SHP77 (cell line): ENCODE measurements around the gene C2.
"Not testable (repeated sequence)": the region's sequence is repeated elsewhere in the genome, so short reads cannot be mapped to it uniquely, and the experiment has no call there.

Experiments used
- DNase-seq, 2 experiments: peaks; one replicate each; lab custom pipeline; 2025; lab: John Stamatoyannopoulos, UW

The C2 gene

GRCh38 chr6:31899215-31899614 is 28.3 kb upstream of the C2 start:
- DNase-seq = no peak

DNA sequence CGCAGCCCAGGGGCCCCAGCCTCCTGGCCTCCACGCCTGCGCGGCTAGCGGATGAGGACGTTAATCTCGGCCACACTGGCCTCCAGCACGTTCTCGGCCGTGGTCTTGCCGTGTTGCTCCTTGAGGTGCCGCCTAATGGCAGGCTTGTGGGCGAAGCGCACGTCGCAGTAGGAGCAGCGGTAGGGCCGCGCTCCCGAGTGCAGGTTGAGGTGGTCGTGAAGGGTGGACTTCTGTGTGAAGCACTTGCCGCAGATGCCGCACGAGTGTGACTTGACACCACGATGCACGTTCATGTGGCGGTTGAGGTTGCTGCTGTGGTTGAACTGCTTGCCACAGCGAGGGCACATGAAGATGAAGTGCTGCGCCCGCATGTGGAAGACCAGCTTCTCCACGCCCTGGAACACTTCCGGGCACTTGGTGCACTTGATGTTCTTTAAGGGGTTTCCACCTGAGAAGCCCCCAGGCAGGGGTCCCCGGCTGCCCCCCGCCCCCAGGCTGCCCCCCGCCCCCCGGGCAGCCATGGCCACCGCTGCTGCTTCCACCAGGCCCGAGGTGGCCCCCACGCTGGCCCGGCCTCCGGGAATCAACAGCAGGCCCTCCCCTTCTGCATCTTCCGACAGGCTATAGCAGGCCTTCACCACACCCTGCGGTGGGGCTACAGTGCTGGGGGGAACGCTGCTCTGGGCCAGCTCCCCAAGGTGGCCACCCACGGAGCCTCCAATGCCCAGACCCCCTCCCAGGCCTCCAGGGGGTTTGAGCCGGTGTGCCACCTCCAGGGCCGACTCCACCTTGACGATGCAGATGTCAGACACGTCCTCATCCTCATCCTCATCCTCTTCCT is 27.4 kb upstream of the C2 start:
- no peak for DNase-seq

DNA sequence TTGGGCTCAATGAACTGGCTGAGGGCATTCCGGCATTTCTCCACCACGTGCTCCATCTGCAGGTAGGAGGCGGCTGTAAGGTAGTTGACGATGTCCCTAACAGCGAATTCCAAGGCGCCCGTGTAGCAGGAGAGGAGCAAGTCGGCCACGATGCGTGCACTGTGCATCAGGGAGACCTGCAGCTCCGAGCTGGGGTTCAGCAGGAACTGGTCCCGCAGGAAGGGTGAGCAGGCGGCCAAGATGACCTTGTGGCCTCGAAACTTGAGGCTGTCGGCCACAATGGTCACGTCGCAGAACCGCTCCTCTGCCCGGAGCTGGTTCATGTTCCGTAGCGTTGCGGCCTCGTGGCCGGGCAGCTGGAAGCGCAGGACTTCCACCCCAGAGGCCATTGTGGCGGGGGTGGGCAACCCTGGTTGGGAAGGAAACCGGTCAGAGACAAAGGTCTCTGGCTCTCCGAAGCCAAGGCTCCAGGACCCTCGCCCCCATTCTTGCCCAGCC is 26.6 kb upstream of the C2 start:
- peak in 1 of 2 experiments; percentile 17 for DNase-seq

DNA sequence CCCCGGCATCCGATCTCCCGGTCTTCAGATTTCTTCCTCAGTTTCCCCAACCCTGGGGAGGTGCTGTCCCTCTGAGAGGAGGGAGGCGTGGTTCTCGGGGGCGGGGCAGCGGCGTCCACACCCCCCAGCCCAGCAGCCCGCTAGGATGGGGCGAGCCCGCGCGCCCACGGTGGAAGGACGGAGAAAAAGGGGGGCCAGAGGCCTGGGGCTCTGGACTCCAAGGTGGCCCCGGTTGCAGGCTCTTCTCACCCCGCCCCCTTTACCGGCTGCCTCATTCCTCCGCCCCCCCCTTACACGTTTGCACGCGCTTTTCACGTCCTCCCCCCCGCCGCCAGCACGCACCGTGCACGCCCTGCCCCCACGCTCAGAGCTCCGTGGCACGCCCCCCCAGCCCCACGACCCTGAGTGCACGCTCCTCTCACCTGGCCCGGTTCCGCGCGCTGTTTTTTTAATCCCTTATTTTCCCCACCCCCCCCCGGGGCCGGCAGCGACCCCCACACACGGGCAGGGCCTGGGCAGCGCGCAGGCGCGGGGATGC is 26.0 kb upstream of the C2 start:
- no peak for DNase-seq

GRCh38 chr6:31901953-31902643 is 25.4 kb upstream of the C2 start, which contains the start of gene ZBTB12:
TSS of gene ZBTB12 (minus strand) at chr6:31902086. CDS start at chr6:31901305, 781 bp downstream.
- DNase-seq = peak; percentile 92 to 94

- DNase-seq = no peak
These were observed 23.6 kb upstream of the C2 start for GRCh38 chr6:31903957-31904356.

DNA sequence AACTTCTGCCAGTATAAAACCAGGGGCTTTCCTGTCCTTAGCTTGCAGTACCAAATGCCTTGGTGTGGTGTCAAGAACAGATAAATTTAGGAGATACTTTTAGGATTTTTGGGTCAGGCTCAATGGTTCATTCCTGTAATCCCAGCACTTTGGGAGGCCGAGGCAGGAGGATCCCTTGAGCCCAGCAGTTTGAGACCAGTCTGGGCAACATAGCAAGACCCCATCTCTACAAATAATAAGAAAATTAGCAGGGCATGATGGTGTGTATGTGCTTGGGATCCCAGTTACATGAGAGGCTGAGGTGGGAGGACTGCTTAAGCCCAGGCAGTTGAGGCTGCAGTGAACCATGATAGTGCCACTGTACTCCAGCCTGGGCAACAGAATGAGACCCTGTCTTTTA is 22.5 kb upstream of the C2 start:
- no peak for DNase-seq

DNA sequence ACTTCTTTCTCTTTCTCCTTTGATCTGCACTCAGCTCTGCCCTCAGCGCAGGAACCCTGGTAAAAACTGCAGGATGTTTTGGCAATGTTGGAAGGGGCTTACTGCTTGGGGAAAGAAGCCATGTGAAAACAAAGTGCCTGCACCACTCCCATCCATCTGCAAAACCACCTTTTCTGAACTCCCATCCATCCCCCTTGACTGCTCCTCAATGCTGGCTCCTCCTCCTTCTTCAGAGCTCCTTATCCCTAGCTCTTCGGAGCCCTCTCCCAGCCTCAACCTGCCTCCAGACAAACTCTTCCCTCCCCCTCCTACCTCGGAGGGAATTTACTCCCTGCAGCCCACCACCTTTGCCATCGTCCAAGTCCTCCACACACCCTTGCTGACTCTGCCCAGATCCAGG is 21.4 kb upstream of the C2 start:
- no peak for DNase-seq

GRCh38 chr6:31906727-31907126 is 20.8 kb upstream of the C2 start:
- DNase-seq = not testable (repeated sequence)

- DNase-seq = no peak
These were observed 20.2 kb upstream of the C2 start for GRCh38 chr6:31907158-31907813.

DNA sequence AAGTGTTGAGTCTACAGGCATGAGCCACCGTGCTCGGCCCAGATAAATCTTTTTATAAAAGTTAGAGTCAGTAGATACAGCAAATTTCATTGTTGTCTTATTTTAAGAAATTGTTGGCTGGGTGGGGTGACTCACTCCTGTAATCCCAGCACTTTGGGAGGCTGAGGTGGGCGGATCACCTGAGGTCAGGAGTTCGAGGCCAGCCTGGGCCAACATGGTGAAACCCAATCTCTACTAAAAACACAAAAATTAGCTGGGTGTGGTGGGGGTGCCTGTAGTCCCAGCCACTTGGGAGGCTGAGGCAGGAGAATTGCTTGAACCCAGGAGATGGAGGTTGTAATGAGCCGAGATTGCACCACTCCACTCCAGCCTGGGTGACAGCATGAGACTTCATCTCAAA is 19.3 kb upstream of the C2 start:
- not testable (repeated sequence) for DNase-seq

GRCh38 chr6:31908791-31909190 is 18.7 kb upstream of the C2 start:
- no peak for DNase-seq

DNA sequence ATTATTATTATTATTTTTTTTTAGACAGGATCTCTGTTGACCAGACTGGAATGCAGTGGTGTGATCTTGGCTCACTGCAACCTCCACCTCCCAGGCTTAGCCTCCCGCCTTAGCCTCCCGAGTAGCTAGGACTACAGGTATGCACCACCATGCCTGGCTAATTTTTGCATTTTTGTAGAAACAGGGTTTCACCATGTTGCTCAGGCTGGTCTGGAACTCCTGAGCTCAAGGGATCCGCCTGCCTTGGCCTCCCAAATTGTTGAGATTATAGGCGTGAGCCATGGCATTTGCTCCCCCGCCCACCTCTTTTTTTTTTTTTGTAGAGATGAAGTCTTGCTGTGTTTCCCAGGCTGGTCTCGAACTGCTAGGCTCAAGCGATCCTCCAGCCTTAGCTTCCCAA is 18.2 kb upstream of the C2 start:
- not testable (repeated sequence) for DNase-seq

- no peak for DNase-seq
These were observed 15.5 kb upstream of the C2 start for GRCh38 chr6:31911826-31912585.

GRCh38 chr6:31915351-31915750 is 12.2 kb upstream of the C2 start:
- no peak for DNase-seq

DNA sequence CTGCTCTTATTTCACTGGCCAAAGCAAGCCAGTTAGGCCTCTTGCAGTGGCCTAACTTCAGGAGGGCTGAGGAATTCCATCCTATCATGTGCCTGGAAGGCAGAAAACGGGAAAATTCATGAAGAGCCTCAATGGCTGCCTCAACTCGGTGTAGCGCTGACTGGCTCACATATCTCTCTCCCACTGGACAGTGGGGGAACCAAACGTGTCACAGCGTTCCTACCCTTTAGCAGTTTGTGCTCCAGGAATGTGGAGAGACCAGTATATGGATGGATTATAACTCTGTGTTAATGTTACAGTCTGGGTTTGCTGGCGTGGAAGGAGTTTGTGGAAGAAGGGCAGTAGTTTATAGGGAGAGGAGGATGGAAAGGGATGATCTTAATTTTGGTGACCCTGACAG is 11.8 kb upstream of the C2 start:
- no peak for DNase-seq

- no peak for DNase-seq
These were observed 9.3 kb upstream of the C2 start for GRCh38 chr6:31918069-31918720.

GRCh38 chr6:31919624-31920303 is 7.8 kb upstream of the C2 start:
- no peak for DNase-seq

DNA sequence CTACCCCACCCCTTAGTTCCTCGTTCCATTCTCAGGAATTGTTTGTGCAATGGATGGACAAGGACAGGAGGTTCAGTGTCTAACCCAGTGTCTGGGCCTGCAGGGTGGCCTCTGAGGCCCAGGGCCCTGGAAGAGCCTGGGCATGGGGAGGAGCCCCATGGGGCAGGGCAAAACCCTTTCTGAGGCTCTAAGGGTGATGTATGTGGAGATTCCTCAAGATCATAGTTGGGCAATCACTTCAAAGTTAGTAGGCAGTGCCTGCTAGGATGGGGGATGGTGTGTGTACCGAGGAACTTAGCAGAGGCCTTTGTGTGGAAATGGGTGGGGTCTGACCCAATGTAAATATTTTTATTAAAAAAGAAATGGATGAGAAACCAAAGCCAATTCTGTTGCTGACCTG is 6.7 kb upstream of the C2 start:
- DNase-seq = no peak

GRCh38 chr6:31922942-31923341 is 4.6 kb upstream of the C2 start:
- DNase-seq = peak in 1 of 2 experiments; percentile 5
